Umbilical cord (tissue), 2 donors: ENCODE measurements around the gene GJB1. TPM values are rescaled to one million over a fixed set of nuclear protein-coding genes. Genes with fewer than 3 reads are reported as not detected.
A peak's percentile ranks its signal among the peaks of the same experiment; 100 is the strongest.
"Not testable (repeated sequence)": the region's sequence is repeated elsewhere in the genome, so short reads cannot be mapped to it uniquely, and the experiment has no call there.

Experiments
- DNase-seq: peaks from one replicate; pipeline ENCODE4 v3.0.0-alpha.2; 2015; ENCODE audit warnings: low spot score
- total RNA-seq: library from RNA; depleted of rRNA; stranded (reverse); fragments of >200 nt; gene quantifications from one replicate; pipeline ENCODE4 v1.2.3, GENCODE V29; 2014; ENCODE audit warnings: low replicate concordance; ENCODE audit not compliant: insufficient read depth

The GJB1 gene
- not detected for total RNA-seq

DNA sequence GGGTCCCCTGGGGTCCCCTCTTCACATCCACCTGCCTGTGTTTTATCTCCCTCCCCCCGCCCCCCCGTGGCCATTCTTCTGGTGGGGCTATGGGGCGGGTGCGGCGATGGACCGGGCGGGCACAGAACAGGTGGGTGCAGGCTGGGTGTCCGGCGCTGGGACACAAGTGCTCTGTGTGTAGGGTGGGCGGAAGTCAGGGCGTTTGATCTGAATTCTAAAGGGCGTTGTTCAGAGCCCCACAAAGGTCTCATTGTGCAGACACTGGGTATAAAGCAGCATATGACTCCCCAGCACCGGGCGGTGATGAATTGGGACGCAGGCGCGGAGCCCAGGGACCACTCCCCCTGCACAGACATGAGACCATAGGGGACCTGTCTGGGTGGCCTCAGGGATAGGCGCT, at the start of gene GJB1:
Gene GJB1 (plus strand): TSS at position 296 of the 400 bp plus-strand sequence. CDS start 484 bp downstream, outside the sequence.
- no peak for DNase-seq

DNA sequence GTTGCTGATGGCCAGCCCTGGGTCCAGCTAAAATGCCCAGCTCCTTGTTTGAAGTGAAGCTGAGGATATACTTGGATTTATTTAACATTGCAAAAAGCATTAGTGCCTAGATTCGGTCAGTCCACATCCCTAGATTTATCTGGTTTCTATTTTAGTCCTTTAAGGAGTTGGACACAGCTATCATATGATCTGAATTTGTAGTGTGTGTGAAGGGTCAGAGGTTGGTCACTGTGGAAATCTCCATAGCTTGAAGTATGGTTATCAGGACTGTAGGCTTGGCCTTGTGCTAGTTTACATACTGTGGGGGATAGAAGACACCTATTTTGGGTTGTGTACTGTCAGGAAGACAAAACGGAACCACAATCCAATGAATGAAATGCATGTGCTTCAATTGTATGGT, 49.6 kb upstream of the GJB1 start:
- DNase-seq = no peak

DNA sequence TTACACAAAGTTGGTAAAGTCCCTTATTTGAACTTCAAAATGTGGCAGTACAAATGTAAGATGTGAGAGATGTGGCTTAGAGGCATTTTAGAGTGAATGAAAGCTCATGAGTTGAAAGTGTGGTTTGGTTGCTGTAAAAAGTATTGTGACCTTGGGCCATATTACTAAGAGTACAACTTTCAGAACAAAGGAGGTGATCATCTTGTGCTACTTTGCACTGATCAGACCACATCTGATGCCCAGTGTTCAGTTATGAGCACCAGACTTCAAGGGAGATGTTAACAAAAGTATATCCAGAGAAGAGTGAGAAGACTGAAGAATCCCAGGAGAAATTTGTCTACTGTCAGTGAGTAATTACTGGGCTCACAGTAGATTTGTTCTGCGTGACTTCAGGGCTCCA, 48.2 kb upstream of the GJB1 start:
- DNase-seq = no peak

DNA sequence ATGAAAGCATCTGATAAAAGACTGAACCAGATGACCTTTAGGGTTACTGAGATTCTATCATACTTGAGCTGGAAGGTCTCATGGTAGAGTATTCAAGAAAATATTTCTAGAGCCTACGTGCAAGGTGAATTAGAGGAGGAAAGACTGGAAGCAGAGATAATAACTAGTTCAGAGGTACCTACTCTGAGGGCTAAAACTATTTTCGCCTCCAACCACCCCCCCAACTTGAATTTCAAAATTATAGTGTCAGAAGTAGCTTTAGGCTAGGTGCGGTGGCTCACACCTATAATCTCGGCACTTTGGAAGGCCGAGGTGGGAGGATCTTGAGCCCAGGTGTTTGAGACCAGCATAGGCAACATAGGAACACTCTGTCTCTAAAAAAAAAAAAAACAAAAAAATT, 47.5 kb upstream of the GJB1 start:
- no peak for DNase-seq

DNA sequence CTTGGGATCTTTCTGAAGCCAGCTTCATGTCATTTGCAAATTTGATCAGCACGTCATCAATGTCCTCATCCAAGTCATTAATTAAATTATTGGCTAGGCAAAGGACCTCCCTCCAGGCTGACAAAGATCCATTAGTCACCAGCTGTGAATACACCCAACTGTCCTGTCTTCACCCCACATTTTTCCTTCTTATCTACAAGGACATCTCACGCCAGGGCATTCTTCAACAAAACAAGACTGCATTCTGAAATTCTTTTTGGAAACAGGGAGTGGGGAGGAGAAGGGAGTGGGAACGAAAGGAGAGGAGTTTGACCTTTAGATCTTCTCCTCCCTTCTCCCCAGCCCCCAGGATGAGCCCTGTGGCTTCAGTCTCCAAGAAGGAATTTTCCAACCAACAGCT, 45.7 kb upstream of the GJB1 start:
- DNase-seq = no peak

DNA sequence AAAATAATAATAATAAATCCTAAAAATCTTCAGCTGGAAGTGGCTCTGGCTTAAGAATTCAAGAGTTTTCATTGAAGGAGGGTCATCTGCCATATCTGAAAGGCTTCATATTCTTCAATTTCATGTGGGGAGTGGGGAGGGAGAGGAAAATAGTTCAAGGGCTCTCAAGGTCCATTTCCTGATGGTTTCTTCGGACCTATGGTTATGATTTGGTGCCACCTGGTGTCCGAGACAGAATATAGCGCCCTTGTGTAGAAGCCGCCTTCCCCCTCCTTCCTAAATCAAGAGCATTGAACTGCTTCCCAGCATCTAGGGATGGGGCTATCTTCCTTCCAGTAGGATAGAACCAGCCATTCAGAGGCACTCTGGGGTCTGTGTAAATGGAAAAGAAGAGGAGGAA, 44.1 kb upstream of the GJB1 start:
- peak; percentile 65 for DNase-seq

DNA sequence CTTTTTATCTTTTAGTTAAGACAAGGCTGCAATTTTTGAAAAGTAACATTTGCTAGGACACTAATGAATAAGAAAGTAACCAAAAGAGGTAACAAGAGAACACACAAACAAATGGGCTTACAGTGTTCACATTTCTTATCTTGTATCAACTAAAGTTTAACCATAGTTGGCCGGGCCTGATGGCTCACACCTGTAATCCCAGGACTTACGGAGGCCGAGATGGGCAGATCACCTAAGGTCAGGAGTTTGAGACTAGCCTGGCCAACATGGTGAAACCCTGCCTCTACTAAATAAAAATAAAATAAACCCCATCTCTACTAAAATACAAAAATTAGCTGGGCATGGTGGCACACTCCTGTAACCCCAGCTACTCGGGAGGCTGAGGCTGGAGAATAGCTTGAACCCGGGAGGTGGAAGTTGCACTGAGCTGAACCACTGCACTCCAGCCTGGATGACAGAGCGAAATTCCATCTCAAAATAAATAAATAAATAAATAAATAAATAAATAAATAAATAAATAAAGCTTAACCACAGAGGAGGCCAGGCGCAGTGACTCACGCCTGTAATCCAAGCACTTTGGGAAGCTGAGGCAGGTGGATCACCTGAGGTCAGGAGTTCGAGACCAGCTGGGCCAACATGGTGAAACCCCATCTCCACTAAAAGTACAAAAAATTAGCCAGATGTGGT, 42.3 kb upstream of the GJB1 start:
- not testable (repeated sequence) for DNase-seq

DNA sequence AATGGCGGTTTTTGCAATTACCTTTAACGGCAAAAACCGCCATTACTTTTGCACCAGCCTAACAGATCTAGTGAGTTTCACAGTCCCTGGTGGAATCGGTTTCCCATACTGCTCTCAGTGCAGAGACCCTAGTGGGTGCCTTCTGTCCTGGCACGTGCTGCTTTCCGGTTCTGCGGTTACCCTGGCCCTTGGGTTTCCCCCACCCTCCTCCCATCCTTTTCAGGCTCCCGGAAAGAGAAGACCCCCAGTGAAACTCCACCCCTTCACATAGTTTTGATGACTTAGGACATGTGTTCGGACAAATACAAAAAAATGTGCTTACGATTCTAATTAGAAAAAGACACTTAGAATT, 41.5 kb upstream of the GJB1 start:
- no peak for DNase-seq

DNA sequence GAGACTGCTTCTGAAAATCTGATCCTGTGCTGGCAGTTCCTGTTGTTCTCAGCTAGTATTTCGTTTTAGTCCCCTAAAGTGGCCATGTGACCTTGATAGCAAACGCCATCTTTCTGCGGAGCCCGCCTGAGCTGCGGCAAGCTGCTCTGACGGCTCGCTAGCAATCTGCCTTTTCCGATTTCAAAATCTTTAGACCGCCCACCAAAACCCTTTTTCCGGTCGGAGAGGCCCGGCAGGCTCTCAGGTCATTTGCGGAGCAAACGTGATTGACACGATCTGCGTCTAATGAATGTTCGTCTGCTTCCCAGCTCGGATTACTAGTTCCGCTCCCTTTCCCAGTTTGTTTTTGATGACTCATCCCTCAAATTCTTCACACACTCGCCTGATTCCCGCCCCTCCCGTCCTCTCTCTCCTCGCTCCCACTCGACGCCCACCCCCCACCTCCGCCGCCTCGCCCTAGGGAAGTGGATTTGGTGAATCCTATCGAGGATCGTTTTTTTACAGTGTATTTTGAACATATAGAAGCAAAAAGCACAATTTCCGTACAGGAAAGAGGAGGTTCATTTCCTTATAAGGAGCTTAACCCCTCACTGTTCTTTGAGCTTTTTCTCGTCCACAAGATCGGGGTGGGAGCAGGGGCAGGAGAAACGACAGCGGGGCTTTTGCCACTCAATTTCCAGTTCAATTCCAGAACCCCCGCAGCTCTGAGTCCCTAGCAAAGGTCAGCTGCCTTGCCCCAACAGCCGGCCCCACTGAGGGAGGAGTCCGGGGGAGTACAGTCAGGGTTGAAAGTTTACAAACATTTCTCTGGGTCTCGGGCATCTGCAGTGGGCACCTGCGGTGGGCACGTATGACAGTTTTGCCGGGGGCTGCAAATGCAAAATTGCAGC, 40.9 kb upstream of the GJB1 start:
- DNase-seq = peak; percentile 97

DNA sequence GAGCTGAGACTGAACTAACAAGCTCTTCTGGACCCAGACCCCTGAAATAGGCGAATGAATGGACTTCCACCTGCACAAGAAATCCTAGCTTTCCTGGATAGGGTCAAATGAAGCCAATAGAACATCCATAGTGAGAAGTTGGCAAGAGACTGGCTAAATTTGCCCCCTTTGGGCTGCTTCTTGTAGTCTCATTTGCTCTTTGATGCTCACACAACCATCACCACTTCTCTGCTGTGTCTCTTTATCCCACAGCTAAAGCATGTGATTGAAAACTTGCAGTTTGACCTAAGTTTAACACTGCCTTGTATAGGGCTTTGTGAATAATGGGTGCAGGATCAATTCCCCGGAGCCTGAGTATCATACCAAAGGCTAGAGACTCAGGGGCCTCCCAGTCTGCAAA, 40.2 kb upstream of the GJB1 start:
- DNase-seq = no peak

DNA sequence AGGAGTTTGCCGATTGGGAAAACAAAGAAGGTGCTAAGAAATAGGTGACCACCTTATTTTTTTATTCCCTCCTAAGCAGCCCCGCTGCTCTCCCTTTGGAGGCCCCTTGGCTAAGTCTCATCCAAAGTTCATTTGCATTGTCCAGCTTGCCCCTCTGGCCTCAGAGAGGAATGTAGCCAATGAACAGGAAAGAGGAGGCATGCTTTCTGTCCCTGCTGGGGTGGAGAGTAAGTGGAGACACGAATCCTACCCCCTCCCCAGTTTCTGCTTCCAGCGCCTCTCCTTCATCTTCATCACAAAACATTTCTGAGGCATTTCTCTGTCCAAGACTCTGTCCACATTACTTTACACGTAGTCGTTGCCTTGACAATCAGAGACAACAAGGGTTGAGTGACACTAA, 39.7 kb upstream of the GJB1 start:
- DNase-seq = peak; percentile 55

DNA sequence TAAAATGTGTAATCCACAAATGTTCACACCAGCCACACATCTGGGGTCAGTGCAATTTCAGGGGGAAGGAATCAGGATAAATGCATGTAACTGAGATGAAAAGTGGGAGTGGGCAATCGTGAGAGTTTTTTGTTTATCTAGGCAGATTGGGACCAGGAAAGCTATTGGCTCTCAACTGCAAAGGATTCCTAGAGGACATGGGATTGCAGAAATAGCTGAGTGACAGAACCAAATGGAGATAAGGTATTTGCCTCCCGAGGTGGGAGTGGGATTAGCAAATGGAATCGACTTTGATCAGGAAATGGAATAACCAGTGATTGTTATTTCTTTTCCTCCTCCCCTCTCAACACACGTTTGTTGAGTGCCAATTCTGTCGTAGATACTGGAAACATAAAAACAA, 38.9 kb upstream of the GJB1 start:
- no peak for DNase-seq

DNA sequence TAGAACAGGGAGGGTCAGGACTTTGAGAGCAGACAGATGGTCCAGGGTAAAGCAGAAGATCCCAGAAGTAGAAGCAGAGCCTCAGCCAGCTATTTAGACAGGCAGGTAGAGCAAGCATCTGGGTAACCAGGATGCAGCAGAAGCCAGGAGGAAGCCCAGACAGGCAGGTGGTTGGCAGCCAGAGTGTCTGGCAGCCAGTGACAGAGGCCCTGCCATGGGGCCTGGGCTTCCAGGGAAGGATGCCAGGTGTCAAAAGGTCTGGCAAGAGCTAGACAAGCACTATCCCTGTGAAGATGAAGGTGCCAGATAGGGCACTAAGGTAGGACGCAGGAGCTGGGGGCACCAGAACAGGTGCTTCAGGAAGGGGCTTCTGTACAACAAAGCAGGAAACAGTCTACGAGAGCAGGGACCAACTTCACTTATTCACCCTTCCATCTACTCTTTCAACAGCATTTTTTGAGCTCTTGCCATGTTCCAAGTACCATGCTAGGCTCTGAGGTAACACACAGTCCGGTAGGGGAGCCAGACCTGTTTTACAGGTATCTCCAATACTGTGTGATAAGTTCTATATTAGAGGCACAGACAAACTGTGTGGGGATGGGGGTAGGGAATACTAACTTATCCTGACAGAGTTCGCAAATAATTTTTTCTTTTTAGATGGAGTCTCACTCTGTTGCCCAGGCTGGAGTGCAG, 38.1 kb upstream of the GJB1 start:
- no peak for DNase-seq

DNA sequence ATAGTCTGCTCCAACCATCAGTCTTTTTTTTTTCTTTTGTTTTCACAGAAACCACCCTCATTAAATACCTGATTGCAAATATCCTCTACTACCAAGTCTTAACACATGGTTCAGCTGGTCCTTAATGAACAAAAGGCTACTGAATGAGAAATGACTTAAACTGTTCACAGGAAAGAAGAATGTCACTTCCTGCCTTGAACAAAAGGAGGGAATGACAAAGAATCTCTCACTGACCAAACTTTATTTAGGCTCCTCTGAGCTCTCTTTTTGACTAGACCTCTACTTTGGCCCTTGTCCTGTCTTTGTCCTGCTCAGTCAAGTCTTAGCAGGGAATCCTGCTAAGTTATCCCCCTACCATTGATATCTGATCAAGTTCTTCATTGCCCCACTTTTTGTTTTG, 31.8 kb upstream of the GJB1 start:
- DNase-seq = no peak

DNA sequence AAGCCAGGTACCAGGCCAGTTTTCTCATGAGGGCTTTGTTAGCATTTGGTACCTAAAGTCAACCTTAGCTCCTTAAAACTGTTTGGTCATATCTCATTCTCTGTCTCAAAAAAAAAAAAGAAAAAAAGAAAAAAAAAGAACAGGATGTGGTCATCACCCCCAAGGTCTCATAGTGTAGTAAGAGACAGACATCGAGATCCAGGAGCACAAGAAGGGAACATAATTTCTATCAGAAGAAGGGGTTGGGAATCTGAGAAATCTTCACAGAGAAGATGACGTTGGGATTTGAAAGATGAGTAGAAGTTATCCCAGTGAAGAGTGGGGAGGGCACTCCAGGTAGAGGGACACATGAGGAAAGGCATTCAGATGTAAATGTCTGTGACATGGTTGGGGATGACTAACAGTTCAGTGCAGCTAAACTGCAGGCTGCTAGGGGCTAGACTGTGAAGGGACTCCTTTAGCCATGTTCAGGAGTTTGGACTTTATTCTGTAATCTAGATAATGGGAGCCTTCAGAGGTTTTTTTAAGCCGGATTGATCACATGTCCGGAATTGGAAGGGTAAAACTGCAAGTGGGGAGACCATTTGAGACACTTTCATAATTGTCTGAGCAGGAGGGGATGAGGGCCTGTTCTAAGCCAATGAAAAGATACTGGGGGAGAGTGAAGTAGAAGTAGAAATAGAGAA, 26.9 kb upstream of the GJB1 start:
- DNase-seq = no peak

DNA sequence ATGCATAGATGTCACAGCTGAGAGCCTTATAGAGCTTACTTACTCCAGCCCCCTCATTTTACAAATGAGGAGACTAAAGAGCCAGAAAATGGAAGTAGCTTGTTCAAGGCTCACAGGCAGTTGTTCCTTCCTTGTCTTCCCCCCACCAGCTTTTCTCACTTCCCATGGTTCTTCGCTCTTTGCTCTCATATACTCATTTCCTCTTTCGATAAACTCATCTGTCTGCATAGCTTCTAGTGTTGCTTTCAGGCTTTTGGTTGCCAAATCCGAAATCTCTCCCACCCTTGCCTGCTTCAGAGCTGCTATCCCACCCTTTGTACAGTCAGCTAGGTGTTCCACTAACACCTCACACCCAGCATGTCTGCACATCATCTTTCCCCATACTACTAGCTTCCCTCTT, 25.0 kb upstream of the GJB1 start:
- no peak for DNase-seq

DNA sequence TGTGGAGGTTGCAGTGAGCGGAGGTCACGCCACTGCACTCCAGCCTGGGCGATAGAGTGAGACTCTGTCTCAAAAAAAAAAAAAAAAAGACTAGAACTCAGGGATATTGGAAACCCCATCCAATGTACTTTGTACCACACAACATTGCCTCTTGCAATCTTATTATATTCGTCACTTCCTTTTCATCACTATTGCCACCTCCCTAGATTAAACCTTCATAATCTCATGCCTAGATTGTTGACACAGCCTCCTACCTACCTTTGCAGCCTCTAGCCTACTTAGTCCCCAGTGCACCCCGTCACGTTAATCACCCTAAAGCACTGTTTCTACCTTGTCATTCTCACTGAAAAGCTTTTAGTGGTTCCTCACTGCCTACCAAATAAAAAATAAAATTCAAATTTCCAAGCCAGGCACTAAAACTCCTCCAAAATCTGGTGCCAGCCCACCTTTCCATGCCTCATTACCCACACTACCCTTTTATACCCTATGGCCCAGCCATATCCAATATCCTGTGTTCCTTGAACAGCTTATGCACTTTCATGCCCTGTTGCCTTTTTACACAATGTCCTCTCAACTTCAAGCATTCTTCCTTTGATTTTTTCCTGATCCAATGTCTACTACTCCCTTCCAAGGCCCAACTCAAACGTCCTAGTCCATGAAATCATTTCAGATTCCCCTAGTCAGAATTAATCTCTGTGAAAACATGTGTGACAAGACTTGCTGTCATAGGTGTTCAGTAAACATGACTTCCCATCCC, 23.6 kb upstream of the GJB1 start:
- DNase-seq = no peak

DNA sequence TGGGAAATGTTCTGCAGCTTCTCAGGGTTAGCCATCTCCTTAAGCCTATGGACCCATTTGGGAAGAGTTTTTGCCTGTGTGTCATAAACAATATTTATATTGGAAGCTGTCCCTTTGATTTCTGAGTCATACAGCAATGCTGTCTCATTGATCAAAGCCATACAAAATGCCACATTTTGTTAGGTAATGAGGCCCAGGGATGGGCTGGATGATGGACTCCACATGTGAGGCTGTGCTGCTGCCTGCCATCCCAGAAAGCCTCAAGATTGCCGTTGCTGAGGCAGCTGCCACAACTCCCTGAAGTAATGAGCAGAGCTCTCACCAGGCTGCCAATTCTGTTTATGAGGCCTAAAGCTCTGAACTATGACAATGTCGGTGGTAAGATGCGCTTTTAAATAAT, 12.2 kb upstream of the GJB1 start:
- no peak for DNase-seq

DNA sequence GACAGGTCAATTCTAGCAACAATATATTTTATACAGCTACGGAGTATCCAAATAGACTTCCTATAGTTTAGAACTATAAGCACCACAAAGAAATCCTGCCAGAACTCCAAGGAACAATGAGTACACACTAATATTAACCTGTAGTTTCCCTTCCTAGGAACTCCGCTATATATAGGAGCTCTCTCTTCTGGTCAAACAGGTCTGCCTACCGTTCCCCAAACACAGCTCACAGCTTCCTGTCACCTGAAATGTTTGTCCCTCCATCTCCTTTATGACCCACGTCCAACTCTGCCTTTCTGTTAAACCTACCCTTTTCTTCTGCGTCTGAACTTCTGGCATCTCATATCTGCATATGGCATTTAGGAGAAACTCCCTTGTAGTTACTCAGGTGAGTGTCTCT, 10.5 kb upstream of the GJB1 start:
- no peak for DNase-seq

DNA sequence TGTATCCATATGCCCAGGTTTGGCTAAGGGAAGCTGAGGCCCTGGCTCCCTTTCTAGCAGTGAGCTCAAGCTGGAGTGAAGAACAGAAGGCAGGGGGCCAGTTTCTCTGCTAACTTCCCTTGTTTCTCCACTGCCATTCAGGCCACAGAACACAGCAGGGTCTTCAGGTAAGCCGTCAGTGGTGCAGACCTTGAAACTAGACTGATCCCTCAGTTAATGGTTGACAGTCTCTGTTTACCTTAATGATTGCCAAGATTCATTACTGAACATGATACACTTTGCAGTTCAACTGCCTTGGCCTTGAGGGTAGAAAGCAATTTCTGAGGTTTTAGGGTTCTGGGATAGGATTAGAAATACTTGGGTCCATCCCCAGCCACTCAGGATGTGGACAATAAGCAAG, 8.9 kb upstream of the GJB1 start:
- DNase-seq = no peak

DNA sequence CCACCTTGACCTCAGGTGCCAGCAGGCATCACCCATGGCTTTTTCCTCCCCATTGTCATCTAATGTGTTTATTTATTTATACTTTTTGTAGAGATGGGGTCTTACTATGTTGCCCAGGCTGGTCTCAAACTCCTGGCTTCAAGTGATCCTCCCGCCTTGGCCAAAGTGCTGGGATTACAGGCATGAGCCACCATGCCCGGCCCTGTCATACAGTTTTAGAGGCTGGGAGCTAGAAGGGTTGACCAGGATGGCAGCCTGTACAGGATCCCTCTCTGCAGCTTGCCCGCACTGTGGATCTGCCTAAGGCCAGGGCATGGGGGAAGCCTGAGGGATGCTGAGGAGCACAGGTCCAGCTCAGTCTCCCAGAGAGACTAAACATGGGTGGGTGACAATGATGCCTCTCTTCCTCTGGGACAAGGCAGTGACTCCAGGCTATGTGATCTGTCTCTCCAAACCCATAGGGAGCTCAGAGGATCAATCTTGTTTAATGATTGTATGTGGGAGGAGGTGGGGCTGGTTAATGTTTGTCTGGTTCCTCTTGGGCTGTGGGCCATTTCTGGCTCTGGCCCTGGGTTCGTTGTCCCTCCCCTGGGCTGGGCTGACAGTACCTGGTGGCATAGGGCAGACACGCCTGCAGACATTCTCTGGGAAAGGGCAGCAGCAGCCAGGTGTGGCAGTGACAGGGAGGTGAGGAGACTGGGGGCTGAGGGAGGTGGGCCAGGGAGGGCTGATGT, 8.3 kb upstream of the GJB1 start:
- DNase-seq = no peak
